ENCODE measurements around the gene HPDL.

DNA sequence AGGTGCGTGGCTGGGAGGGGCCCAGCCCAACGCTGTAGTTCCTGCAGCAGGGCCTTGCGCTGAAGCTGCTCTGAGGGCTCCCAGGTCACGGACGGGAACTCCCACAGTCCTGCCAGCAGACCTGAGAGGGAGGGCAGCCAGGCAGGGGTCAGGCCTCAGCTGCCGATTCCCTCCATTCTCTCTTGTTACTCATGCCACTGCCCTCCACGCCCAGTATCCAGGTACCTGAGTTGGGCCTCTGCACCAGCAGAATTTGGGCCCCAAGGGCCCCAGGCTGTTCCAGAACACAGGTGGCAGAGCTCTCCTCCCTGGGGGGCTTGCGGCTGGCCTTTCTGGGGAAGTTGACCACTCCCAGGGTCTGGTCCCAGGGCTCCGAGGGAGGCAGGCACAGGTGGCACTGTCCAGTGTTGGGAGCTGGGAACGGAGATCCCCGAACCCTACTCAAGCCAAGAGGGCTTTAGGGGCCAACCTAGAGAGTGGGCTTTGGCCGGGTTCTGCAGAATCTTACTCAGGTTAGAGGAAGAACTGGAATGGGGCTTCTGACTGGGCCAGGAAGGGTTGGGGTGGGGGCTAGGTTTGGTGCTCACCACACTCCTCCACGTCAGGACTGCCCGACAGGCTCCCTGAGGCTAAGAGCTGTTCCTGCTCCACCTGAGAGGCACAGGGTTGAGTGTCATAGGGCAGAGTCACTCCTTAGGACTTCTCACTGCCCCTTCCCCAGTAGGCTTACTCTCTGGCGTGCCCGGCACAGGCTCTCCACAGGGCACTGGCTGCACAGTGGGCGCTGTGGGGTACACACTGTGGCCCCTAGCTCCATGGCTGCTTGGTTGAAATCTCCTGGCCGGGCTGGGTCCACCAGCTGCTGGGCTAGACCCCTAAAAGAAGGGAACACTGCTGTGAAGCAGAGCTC is 5.0 kb downstream of the HPDL start:
- TF ChIP-seq, protein P1, sequence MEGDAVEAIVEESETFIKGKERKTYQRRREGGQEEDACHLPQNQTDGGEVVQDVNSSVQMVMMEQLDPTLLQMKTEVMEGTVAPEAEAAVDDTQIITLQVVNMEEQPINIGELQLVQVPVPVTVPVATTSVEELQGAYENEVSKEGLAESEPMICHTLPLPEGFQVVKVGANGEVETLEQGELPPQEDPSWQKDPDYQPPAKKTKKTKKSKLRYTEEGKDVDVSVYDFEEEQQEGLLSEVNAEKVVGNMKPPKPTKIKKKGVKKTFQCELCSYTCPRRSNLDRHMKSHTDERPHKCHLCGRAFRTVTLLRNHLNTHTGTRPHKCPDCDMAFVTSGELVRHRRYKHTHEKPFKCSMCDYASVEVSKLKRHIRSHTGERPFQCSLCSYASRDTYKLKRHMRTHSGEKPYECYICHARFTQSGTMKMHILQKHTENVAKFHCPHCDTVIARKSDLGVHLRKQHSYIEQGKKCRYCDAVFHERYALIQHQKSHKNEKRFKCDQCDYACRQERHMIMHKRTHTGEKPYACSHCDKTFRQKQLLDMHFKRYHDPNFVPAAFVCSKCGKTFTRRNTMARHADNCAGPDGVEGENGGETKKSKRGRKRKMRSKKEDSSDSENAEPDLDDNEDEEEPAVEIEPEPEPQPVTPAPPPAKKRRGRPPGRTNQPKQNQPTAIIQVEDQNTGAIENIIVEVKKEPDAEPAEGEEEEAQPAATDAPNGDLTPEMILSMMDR (IDR thresholded peaks at IDR 0.05 in 2 of 3, conservative IDR thresholded peaks at IDR 0.05 in 1 of 3; ENCODE audit: control insufficient read depth in 2 of 3, extremely low read depth in 1 of 3, insufficient read depth in 1 of 3, low read depth in 3 of 3, low read length in 3 of 3): no peak
- no peak for TF ChIP-seq EZH2 (IDR thresholded peaks at IDR 0.05; ENCODE audit: borderline replicate concordance, control insufficient read depth, low read depth, low read length)
